NCI-H2227 treated with DMSO at 0.1 percent for 48 hours (cell line): ENCODE measurements around the gene ZNF587B.
"Not testable (repeated sequence)": the region's sequence is repeated elsewhere in the genome, so short reads cannot be mapped to it uniquely, and the experiment has no call there.

ENCODE experiments used
- DNase-seq: peaks from one replicate; lab custom pipeline; 2025; lab: John Stamatoyannopoulos, UW

ZNF587B gene

GRCh38 chr19:57819475-57820148 is 10.5 kb upstream of the ZNF587B start:
- DNase-seq, result peak; percentile 97

- DNase-seq, result no peak
Observed at GRCh38 chr19:57820599-57820998, 9.5 kb upstream of the ZNF587B start.

- DNase-seq, result not testable (repeated sequence)
Observed at GRCh38 chr19:57821095-57821494, 9.0 kb upstream of the ZNF587B start.

- not testable (repeated sequence) for DNase-seq
Observed at GRCh38 chr19:57821501-57821900, 8.6 kb upstream of the ZNF587B start.

GRCh38 chr19:57823155-57823554 is 6.9 kb upstream of the ZNF587B start:
- not testable (repeated sequence) for DNase-seq

- not testable (repeated sequence) for DNase-seq
Observed at GRCh38 chr19:57823608-57824007, 6.5 kb upstream of the ZNF587B start.

GRCh38 chr19:57825511-57825910 is 4.6 kb upstream of the ZNF587B start:
- no peak for DNase-seq

GRCh38 chr19:57829316-57829715 is 783 bp upstream of the ZNF587B start:
- no peak for DNase-seq

- not testable (repeated sequence) for DNase-seq
Observed at GRCh38 chr19:57836991-57837390, 6.9 kb downstream of the ZNF587B start.

- not testable (repeated sequence) for DNase-seq
Observed at GRCh38 chr19:57838622-57839191, 8.6 kb downstream of the ZNF587B start.

- no peak for DNase-seq
Observed at GRCh38 chr19:57841122-57841763, 11.1 kb downstream of the ZNF587B start.

- not testable (repeated sequence) for DNase-seq
Observed at GRCh38 chr19:57847164-57847563, 17.1 kb downstream of the ZNF587B start.

- not testable (repeated sequence) for DNase-seq
Observed at GRCh38 chr19:57849162-57849665, 19.1 kb downstream of the ZNF587B start.

- peak; percentile 80 for DNase-seq
Observed at GRCh38 chr19:57849666-57850473, 19.8 kb downstream of the ZNF587B start, which contains the start of gene ZNF587. Gene ZNF587, plus strand, starts transcription at chr19:57849859. Its CDS starts 180 bp downstream, at chr19:57850039.

GRCh38 chr19:57850553-57851017 is 20.5 kb downstream of the ZNF587B start:
- DNase-seq, result peak; percentile 32

- not testable (repeated sequence) for DNase-seq
Observed at GRCh38 chr19:57851812-57852603, 21.9 kb downstream of the ZNF587B start.

- DNase-seq, result not testable (repeated sequence)
Observed at GRCh38 chr19:57854117-57854516, 24.0 kb downstream of the ZNF587B start.

- DNase-seq, result not testable (repeated sequence)
Observed at GRCh38 chr19:57862351-57862750, 32.3 kb downstream of the ZNF587B start.

GRCh38 chr19:57867868-57868492 is 37.9 kb downstream of the ZNF587B start:
- DNase-seq, result no peak

GRCh38 chr19:57869655-57870054 is 39.6 kb downstream of the ZNF587B start:
- DNase-seq, result not testable (repeated sequence)

- DNase-seq, result no peak
Observed at GRCh38 chr19:57870225-57870624, 40.1 kb downstream of the ZNF587B start.
